NK-92 (cell line): Measurements from ENCODE around the gene CD83.

Source experiments
- DNase-seq: peaks from one replicate; lab custom pipeline; 2025; ENCODE audit not compliant: unreplicated experiment; lab: John Stamatoyannopoulos, UW

The CD83 gene

GRCh38 chr6:14123386-14124111, 6.0 kb downstream of the CD83 start:
- DNase-seq = no peak

- no peak for DNase-seq
These were observed 7.8 kb downstream of the CD83 start for GRCh38 chr6:14125346-14125745.

- no peak for DNase-seq
These were observed 8.6 kb downstream of the CD83 start for GRCh38 chr6:14126191-14126590.

GRCh38 chr6:14127611-14128010, 10.0 kb downstream of the CD83 start:
- no peak for DNase-seq

GRCh38 chr6:14128012-14128411, 10.4 kb downstream of the CD83 start:
- no peak for DNase-seq

GRCh38 chr6:14128746-14129145, 11.2 kb downstream of the CD83 start:
- DNase-seq = no peak

GRCh38 chr6:14129575-14129974, 12.0 kb downstream of the CD83 start:
- no peak for DNase-seq

GRCh38 chr6:14130435-14131075, 13.0 kb downstream of the CD83 start:
- no peak for DNase-seq

GRCh38 chr6:14131579-14131978, 14.0 kb downstream of the CD83 start:
- DNase-seq = no peak

- DNase-seq = no peak
These were observed 14.8 kb downstream of the CD83 start for GRCh38 chr6:14132244-14132920.

- no peak for DNase-seq
These were observed 15.3 kb downstream of the CD83 start for GRCh38 chr6:14132921-14133275.

- DNase-seq = no peak
These were observed 16.8 kb downstream of the CD83 start for GRCh38 chr6:14134211-14134910.

GRCh38 chr6:14135893-14136539, 18.4 kb downstream of the CD83 start:
- no peak for DNase-seq

- no peak for DNase-seq
These were observed 21.2 kb downstream of the CD83 start for GRCh38 chr6:14138701-14139215.

GRCh38 chr6:14141351-14142062, 23.9 kb downstream of the CD83 start:
- no peak for DNase-seq

GRCh38 chr6:14142063-14142450, 24.5 kb downstream of the CD83 start:
- DNase-seq = no peak

- DNase-seq = no peak
These were observed 25.1 kb downstream of the CD83 start for GRCh38 chr6:14142511-14143223.

GRCh38 chr6:14143305-14143704, 25.7 kb downstream of the CD83 start:
- DNase-seq = no peak

- DNase-seq = no peak
These were observed 27.1 kb downstream of the CD83 start for GRCh38 chr6:14144678-14145113.
